Astrocyte of the spinal cord (primary cell): ENCODE data around the gene RSU1.

Experiments
- DNase-seq: peaks from one replicate; pipeline ENCODE4 v3.0.0; 2011; ENCODE audit warnings: low read depth, low spot score
- H3K4me3 ChIP-seq: 2 replicates; pipeline ENCODE4 v1.5.1; 2011; ENCODE audit warnings: low read depth, mild to moderate bottlenecking, low read length, moderate library complexity
- in situ Hi-C: cut with HindIII; loops from 2 replicates; pipeline ENCODE4 v1.10.0; 2017; ENCODE audit warnings: low sequenced_read_pairs
- TF ChIP-seq, protein P1 (sequence below): IDR thresholded peaks from 2 replicates; pipeline ENCODE4 v1.5.1; 2012; ENCODE audit warnings: low read depth, mild to moderate bottlenecking, low read length, inconsistent platforms

The RSU1 gene

DNA sequence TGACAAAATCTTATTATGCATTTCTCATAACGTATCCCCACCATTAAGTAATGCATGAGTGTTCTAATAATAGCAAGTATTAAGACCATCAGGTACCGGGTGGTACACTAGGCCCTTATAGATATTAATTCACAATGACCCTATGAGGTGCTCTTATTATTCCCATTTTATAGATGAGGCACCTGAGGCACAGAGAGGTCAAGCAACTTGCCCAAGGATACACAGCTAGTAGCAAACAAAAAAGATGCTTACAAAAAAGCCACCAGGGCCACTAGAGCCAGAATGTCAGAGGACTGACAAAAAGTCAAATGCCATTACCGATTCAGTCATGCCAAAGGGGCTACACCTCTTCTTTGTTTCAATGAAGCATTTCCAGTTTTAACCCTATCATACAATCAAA, 5.9 kb downstream of the RSU1 start:
- no peak for DNase-seq
- no peak overlapping the region for H3K4me3 ChIP-seq
- in situ Hi-C loops = no loop called here
- TF ChIP-seq, protein P1, sequence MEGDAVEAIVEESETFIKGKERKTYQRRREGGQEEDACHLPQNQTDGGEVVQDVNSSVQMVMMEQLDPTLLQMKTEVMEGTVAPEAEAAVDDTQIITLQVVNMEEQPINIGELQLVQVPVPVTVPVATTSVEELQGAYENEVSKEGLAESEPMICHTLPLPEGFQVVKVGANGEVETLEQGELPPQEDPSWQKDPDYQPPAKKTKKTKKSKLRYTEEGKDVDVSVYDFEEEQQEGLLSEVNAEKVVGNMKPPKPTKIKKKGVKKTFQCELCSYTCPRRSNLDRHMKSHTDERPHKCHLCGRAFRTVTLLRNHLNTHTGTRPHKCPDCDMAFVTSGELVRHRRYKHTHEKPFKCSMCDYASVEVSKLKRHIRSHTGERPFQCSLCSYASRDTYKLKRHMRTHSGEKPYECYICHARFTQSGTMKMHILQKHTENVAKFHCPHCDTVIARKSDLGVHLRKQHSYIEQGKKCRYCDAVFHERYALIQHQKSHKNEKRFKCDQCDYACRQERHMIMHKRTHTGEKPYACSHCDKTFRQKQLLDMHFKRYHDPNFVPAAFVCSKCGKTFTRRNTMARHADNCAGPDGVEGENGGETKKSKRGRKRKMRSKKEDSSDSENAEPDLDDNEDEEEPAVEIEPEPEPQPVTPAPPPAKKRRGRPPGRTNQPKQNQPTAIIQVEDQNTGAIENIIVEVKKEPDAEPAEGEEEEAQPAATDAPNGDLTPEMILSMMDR = no peak

DNA sequence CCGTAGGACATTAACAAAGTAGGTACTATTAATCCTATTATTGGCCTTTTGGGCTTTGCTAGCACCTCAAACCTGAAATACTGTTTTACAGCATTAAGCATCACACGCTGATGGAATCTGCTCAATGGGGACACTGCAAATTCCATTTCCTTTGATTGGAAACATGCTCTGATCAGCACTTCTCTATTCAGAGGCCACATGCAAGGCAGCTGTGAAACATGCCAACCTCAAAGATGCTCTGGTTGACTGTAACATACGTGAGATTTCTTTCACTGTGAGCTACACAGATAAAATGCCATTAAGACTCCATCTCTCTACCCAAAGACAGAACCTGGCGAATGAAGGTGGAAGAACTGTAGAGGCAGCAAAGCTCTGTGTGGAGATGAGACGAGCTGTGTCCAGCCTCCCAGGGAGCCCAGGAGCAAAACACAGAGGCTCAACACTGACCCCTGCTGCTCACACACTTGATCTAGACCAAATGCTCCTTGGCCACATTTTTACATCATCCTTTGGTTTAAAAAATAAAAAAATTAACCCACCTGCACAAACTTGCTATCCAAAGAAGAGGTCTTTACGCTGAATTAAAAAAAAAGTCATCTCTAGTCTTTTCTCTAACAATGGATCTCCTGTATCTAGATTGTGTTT, 8.0 kb downstream of the RSU1 start:
- peak; percentile 33 for DNase-seq
- TF ChIP-seq, protein P1 = peak; percentile 70
- in situ Hi-C loops = no loop called here
- no peak overlapping the region for H3K4me3 ChIP-seq

DNA sequence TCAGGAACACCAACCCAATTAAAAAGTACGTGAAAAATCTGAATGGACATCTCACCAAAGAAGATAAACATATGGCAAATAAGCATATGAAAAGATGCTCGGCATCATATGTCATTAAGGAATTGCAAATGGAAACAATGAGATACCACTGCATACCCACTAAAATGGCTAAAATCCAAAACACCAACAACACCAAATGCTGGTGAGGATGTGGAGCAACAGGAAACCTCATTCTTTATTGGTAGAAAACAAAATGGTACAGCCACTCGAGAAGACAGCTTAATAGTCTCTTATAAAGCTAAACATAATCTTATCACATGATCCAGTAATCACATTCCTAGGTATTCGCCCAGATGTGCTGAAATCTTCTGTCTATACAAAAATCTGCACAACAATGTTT, 13.1 kb downstream of the RSU1 start:
- TF ChIP-seq, protein P1 = no peak
- in situ Hi-C loops = no loop called here
- no peak for DNase-seq
- no peak overlapping the region for H3K4me3 ChIP-seq

DNA sequence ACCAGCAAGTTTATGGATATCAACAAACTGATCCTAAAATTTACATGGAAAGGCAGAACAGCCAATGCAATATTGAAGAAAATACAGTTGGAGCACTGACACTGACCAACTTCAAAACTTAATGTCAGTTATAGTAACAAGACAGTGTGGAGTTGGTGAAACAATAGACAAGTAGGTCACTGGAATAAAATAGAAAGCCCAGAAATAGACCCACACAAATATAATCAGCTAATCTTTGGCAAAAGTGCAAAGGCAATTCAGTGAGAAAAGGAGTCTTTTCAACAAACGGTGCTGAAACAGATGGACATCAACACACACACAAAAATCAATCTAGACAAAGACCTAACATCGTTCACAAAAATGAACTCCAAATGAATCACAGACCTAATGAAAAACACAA, 13.8 kb downstream of the RSU1 start:
- TF ChIP-seq, protein P1 = no peak
- in situ Hi-C loops = no loop called here
- no peak for DNase-seq
- H3K4me3 ChIP-seq = no peak overlapping the region

DNA sequence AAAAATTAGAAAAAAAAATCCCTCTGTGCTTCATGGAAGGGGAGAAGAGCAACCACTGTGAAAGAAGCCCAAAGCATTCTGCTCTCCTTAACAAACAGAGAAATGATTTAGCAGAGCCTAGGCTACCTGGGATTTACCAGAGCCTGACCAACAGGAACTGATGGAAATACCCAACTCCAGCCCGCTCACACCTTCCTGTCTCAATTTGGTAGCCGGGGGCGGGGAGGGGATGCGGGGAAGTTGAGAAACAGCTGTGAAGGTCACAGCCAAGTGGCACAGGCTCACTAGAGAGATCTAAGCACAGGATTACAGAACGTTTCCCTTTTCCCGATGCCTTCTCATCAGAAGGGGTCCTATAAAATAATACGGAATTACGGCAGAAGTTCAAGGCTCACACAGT, 17.6 kb downstream of the RSU1 start:
- H3K4me3 ChIP-seq = no peak overlapping the region
- TF ChIP-seq, protein P1 = no peak
- in situ Hi-C loops = no loop called here
- no peak for DNase-seq

DNA sequence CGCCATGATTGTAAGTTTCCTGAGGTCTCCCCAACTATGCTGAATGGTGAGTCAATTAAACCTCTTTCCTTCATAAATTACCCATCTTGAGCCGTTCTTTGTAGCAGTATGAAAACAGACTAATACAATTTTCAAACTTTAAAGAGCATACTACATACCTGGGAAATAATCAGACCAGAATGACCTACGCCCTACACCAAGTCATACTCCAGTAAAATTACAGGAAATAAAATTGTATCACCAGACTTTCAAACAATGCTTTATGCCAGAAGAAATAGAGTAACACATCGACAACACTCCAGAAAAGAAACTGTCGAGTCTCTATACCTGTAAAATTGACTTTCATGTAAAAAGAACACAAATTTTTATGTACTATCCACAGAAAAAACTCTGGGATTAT, 18.7 kb downstream of the RSU1 start:
- no peak overlapping the region for H3K4me3 ChIP-seq
- in situ Hi-C loops = no loop called here
- no peak for DNase-seq

More for the DNA sequence above, 18.7 kb downstream of the RSU1 start:
- TF ChIP-seq, protein P1 = no peak
